Islet precursor cell (in vitro differentiated cells): ENCODE results near the gene HEXIM2.
A peak's percentile ranks its signal among the peaks of the same experiment; 100 is the strongest.

Experiments
- DNase-seq: peaks from one replicate; pipeline ENCODE4 v3.0.0-alpha.2; 2018

HEXIM2 gene

GRCh38 chr17:45128331-45128730, 33.3 kb upstream of the HEXIM2 start:
- DNase-seq = no peak

- no peak for DNase-seq
These were observed 32.7 kb upstream of the HEXIM2 start for GRCh38 chr17:45128989-45129388.

- peak; percentile 88 for DNase-seq
These were observed 32.2 kb upstream of the HEXIM2 start for GRCh38 chr17:45129426-45129939.

- DNase-seq = peak; percentile 86
These were observed 31.6 kb upstream of the HEXIM2 start for GRCh38 chr17:45129940-45130680.

- no peak for DNase-seq
These were observed 30.7 kb upstream of the HEXIM2 start for GRCh38 chr17:45130681-45131615.

GRCh38 chr17:45131616-45132319, 29.9 kb upstream of the HEXIM2 start:
- DNase-seq = peak; percentile 90

GRCh38 chr17:45132320-45132571, 29.4 kb upstream of the HEXIM2 start, which contains the start of gene PLCD3:
Gene PLCD3, minus strand, starts transcription at chr17:45132515. Its CDS starts 105 bp downstream, at chr17:45132410.
- DNase-seq = no peak

GRCh38 chr17:45132572-45133463, 28.9 kb upstream of the HEXIM2 start:
- DNase-seq = peak; percentile 97

- peak; percentile 99 for DNase-seq
These were observed 26.3 kb upstream of the HEXIM2 start, which contains the start of gene ACBD4 for GRCh38 chr17:45135192-45135977. Gene ACBD4, plus strand, starts transcription at chr17:45135687. Its CDS starts 458 bp downstream, at chr17:45136145.

GRCh38 chr17:45135978-45136791, 25.5 kb upstream of the HEXIM2 start:
- no peak for DNase-seq

- DNase-seq = no peak
These were observed 24.7 kb upstream of the HEXIM2 start for GRCh38 chr17:45136846-45137560.

- DNase-seq = no peak
These were observed 23.9 kb upstream of the HEXIM2 start for GRCh38 chr17:45137561-45138305.

GRCh38 chr17:45138911-45139532, 22.7 kb upstream of the HEXIM2 start:
- DNase-seq = peak; percentile 66

- no peak for DNase-seq
These were observed 22.1 kb upstream of the HEXIM2 start for GRCh38 chr17:45139533-45139920.

- no peak for DNase-seq
These were observed 18.5 kb upstream of the HEXIM2 start for GRCh38 chr17:45143094-45143670.

- peak; percentile 82 for DNase-seq
These were observed 17.9 kb upstream of the HEXIM2 start for GRCh38 chr17:45143767-45144198.

- peak; percentile 68 for DNase-seq
These were observed 17.3 kb upstream of the HEXIM2 start for GRCh38 chr17:45144199-45145034.
